ENCODE results near the gene SHANK3.
"Not testable (repeated sequence)": the region's sequence is repeated elsewhere in the genome, so short reads cannot be mapped to it uniquely, and the experiment has no call there.

Gene SHANK3

GRCh38 chr22:50672471-50673230, at the start of gene SHANK3:
TSS of gene SHANK3 (plus strand) at chr22:50672823.
- DNase-seq (ENCODE audit: low read depth) = no peak

- DNase-seq (ENCODE audit: low read depth) = no peak
Measured at GRCh38 chr22:50624347-50625130, 48.1 kb upstream of the SHANK3 start.

- DNase-seq (ENCODE audit: low read depth) = no peak
Measured at GRCh38 chr22:50625131-50625567, 47.5 kb upstream of the SHANK3 start.

GRCh38 chr22:50625568-50626313, 46.9 kb upstream of the SHANK3 start:
- no peak for DNase-seq (ENCODE audit: low read depth)

- no peak for DNase-seq (ENCODE audit: low read depth)
Measured at GRCh38 chr22:50626314-50626849, 46.2 kb upstream of the SHANK3 start.

GRCh38 chr22:50626850-50627641, 45.6 kb upstream of the SHANK3 start:
- no peak for DNase-seq (ENCODE audit: low read depth)

- peak; percentile 63 for DNase-seq (ENCODE audit: low read depth)
Measured at GRCh38 chr22:50627642-50628542, 44.7 kb upstream of the SHANK3 start, which contains the start of gene ARSA. TSS of gene ARSA (minus strand) at chr22:50628152. CDS start at chr22:50627779, 373 bp downstream.

GRCh38 chr22:50628543-50629134, 44.0 kb upstream of the SHANK3 start:
- no peak for DNase-seq (ENCODE audit: low read depth)

GRCh38 chr22:50630376-50630775, 42.2 kb upstream of the SHANK3 start:
- DNase-seq (ENCODE audit: low read depth) = no peak

GRCh38 chr22:50633086-50633485, 39.5 kb upstream of the SHANK3 start:
- DNase-seq (ENCODE audit: low read depth) = no peak

GRCh38 chr22:50633771-50634170, 38.9 kb upstream of the SHANK3 start:
- no peak for DNase-seq (ENCODE audit: low read depth)

GRCh38 chr22:50635591-50635990, 37.0 kb upstream of the SHANK3 start:
- DNase-seq (ENCODE audit: low read depth) = no peak

GRCh38 chr22:50640296-50640695, 32.3 kb upstream of the SHANK3 start:
- DNase-seq (ENCODE audit: low read depth) = not testable (repeated sequence)

GRCh38 chr22:50640857-50641647, 31.6 kb upstream of the SHANK3 start:
- no peak for DNase-seq (ENCODE audit: low read depth)

GRCh38 chr22:50641696-50642607, 30.7 kb upstream of the SHANK3 start:
- DNase-seq (ENCODE audit: low read depth) = peak; percentile 30

- DNase-seq (ENCODE audit: low read depth) = not testable (repeated sequence)
Measured at GRCh38 chr22:50643021-50643820, 29.4 kb upstream of the SHANK3 start.

GRCh38 chr22:50643821-50644101, 28.9 kb upstream of the SHANK3 start:
- not testable (repeated sequence) for DNase-seq (ENCODE audit: low read depth)
